Stimulated activated CD8-positive, alpha-beta memory T cell treated with anti-CD3 and anti-CD28 coated beads, Interleukin-15, amount 100 ng/mL, for 48 hours (primary cell): Measurements from ENCODE around the gene BRD9.
"Not testable (repeated sequence)": the region's sequence is repeated elsewhere in the genome, so short reads cannot be mapped to it uniquely, and the experiment has no call there.

Source experiments
- DNase-seq, 2 donors: peaks; one replicate each; pipeline ENCODE4 v3.0.0-alpha.2; 2020; ENCODE audit warnings: low read depth in 2 of 2

BRD9 gene

GRCh38 chr5:922436-923280 lies 30.1 kb upstream of the BRD9 start:
- DNase-seq, result no peak

- no peak for DNase-seq
Observed at GRCh38 chr5:921456-922435, 29.1 kb upstream of the BRD9 start.

GRCh38 chr5:920321-920720 lies 27.7 kb upstream of the BRD9 start:
- DNase-seq, result no peak

GRCh38 chr5:919356-920000 lies 26.9 kb upstream of the BRD9 start:
- no peak for DNase-seq

GRCh38 chr5:918717-919116 lies 26.1 kb upstream of the BRD9 start:
- not testable (repeated sequence) for DNase-seq

GRCh38 chr5:916441-917293 lies 24.1 kb upstream of the BRD9 start:
- DNase-seq, result no peak

GRCh38 chr5:915946-916345 lies 23.3 kb upstream of the BRD9 start:
- DNase-seq, result no peak

GRCh38 chr5:915346-915745 lies 22.7 kb upstream of the BRD9 start:
- DNase-seq, result not testable (repeated sequence)

- no peak for DNase-seq
Observed at GRCh38 chr5:914612-915011, 22.0 kb upstream of the BRD9 start.

GRCh38 chr5:914174-914573 lies 21.6 kb upstream of the BRD9 start:
- no peak for DNase-seq

GRCh38 chr5:912280-913091 lies 19.9 kb upstream of the BRD9 start:
- peak; percentile 70 to 82 for DNase-seq

- DNase-seq, result no peak
Observed at GRCh38 chr5:911601-912000, 19.0 kb upstream of the BRD9 start.

GRCh38 chr5:910769-911160 lies 18.2 kb upstream of the BRD9 start:
- DNase-seq, result no peak

GRCh38 chr5:909994-910768 lies 17.6 kb upstream of the BRD9 start:
- DNase-seq, result no peak

- no peak for DNase-seq
Observed at GRCh38 chr5:909086-909485, 16.5 kb upstream of the BRD9 start.

GRCh38 chr5:908172-908571 lies 15.6 kb upstream of the BRD9 start:
- no peak for DNase-seq

GRCh38 chr5:907366-907910 lies 14.8 kb upstream of the BRD9 start:
- no peak for DNase-seq

GRCh38 chr5:905139-905642 lies 12.6 kb upstream of the BRD9 start:
- no peak for DNase-seq

GRCh38 chr5:903756-904096 lies 11.1 kb upstream of the BRD9 start:
- DNase-seq, result no peak
